Tibial artery (tissue), 4 donors: ENCODE results near the gene PIM2.
A peak's percentile ranks its signal among the peaks of the same experiment; 100 is the strongest.

Experiments used
- DNase-seq, 2 donors: peaks; one replicate each; pipeline ENCODE4 v3.0.0-alpha.2; 2019
- H3K27ac ChIP-seq, 2 donors: fragments of 200-600 bp; sonication (generic) in 1 of 2; 1 replicate in 1 of 2; 2 replicates in 1 of 2; pipeline ENCODE4 v1.5.1; 2018 to 2019; ENCODE audit warnings: mild to moderate bottlenecking in 1 of 2
- H3K27me3 ChIP-seq, 2 donors: fragments of 200-600 bp; sonication (generic) in 1 of 2; one replicate each; pipeline versions ENCODE4 v1.5.1 to v1.6.0; 2016 to 2019
- H3K36me3 ChIP-seq, 3 donors: fragments of 200-600 bp; sonication (generic) in 2 of 3; one replicate each; pipeline ENCODE4 v1.5.1; 2016 to 2019; ENCODE audit warnings: mild to moderate bottlenecking in 2 of 3
- H3K4me1 ChIP-seq, 4 donors: fragments of 200-600 bp; sonication (generic) in 2 of 4; 1 replicate in 3 of 4; 2 replicates in 1 of 4; pipeline ENCODE4 v1.5.1; 2016 to 2019
- H3K4me3 ChIP-seq, 2 donors: fragments of 200-600 bp; sonication (generic) in 1 of 2; 1 replicate in 1 of 2; 2 replicates in 1 of 2; pipeline ENCODE4 v1.5.1; 2018 to 2019; ENCODE audit warnings: mild to moderate bottlenecking in 2 of 2
- H3K9me3 ChIP-seq, 3 donors: fragments of 200-600 bp; sonication (generic) in 1 of 3; one replicate each; pipeline ENCODE4 v1.5.1; 2016 to 2019
- CTCF ChIP-seq, 2 experiments: fragments of 200-600 bp in 1 of 2; fragments of 450-650 bp in 1 of 2; IDR thresholded peaks; one replicate each; pipeline ENCODE4 v1.5.1; 2017 to 2019; ENCODE audit warnings: antibody characterized with exemption in 2 of 2, mild to moderate bottlenecking in 1 of 2, moderate library complexity in 1 of 2
- intact Hi-C: fragments of 100-400 bp; cut with DNase I; formaldehyde crosslinking; loops from one replicate; pipeline ENCODE4 v1.15.0; 2023; ENCODE audit warnings: low total_unique reads

The PIM2 gene

DNA sequence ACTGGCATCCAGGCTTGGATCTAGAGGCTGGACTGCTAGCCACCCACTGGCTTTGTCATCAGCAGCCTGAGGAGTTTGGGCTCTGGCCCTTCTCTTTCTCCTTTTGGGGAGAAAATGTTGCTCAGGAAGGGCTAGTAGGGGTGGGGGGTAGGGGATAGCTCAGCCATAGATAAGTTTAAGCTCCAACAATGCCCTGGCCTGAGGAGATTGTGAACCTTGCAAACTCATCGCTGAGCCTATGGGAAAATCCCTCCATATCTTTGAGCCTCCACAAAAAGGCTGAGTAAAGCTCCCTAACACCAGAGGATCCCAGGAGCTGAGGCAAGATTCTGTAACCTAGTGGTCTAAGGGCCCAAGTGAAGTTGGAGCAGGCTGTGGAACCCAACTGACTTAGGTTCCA, 29.8 kb upstream of the PIM2 start:
- H3K4me1 ChIP-seq, result peaks cover 0 to 23% (median 4%) of the 10 kb centered on the region in 4 donors
- no peak overlapping the region for H3K27ac ChIP-seq
- intact Hi-C loops, result no loop called here
- H3K36me3 ChIP-seq, result peaks cover 0 to 5% (median 0%) of the 10 kb centered on the region in 3 donors
- H3K4me3 ChIP-seq, result no peak overlapping the region
- DNase-seq, result no peak
- no peaks in the 10 kb centered on the region for H3K27me3 ChIP-seq
- no peak for TF ChIP-seq CTCF (IDR thresholded peaks at IDR 0.05)
- no peaks in the 10 kb centered on the region for H3K9me3 ChIP-seq

- no peak for DNase-seq
- Histone ChIP-seq H3K9me3 (no peaks in the 10 kb centered on the region), H3K4me3 (no peak overlapping the region), H3K27me3 (no peaks in the 10 kb centered on the region), H3K4me1 (peaks cover 0 to 9% (median 0%) of the 10 kb centered on the region in 4 donors), H3K27ac (no peak overlapping the region), H3K36me3 (peaks cover 0 to 24% (median 0%) of the 10 kb centered on the region in 3 donors)
- TF ChIP-seq CTCF (IDR thresholded peaks at IDR 0.05), result peak; percentile 47 to 53
- intact Hi-C loops, result no loop called here
Observed at GRCh38 chrX:48945517-48946348, 26.9 kb upstream of the PIM2 start.

- no peak for DNase-seq
- H3K27me3 ChIP-seq, result no peaks in the 10 kb centered on the region
- no peak overlapping the region for H3K27ac ChIP-seq
- intact Hi-C loops, result no loop called here
- H3K36me3 ChIP-seq, result peaks cover 0 to 31% (median 0%) of the 10 kb centered on the region in 3 donors
- no peaks in the 10 kb centered on the region for H3K9me3 ChIP-seq
- peaks cover 0 to 13% (median 5%) of the 10 kb centered on the region in 4 donors for H3K4me1 ChIP-seq
- no peak for TF ChIP-seq CTCF (IDR thresholded peaks at IDR 0.05)
- H3K4me3 ChIP-seq, result no peak overlapping the region
Observed at GRCh38 chrX:48942895-48943294, 24.1 kb upstream of the PIM2 start.

DNA sequence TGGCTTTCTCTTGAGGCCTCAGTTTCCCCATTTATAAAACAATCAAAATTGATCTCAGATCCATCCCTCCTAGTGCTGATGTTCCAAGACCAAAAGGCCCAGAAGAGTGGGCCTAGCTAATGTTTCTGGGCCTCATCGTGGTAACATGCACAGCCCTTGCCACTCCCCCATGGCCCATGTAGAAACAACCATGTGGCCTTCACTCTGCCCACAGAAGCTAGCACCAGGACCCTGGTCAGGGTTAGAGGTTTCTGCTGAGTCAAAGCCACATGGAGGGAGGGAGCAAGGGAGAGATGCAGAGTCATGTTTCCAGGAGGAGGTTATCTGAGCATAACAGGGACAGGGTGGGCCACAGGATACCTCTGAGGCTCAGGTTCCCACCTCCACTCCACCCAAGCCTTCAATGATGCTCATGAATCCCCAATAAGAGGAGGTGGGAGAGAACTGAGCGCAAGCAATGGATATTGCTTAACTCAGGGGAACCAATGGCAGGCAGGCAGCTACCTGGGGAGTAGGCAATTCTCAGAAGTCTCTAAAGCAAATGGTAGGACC, 21.7 kb upstream of the PIM2 start:
- Histone ChIP-seq H3K9me3 (no peaks in the 10 kb centered on the region), H3K4me3 (no peak overlapping the region), H3K4me1 (peaks cover 0 to 13% (median 5%) of the 10 kb centered on the region in 4 donors), H3K27ac (no peak overlapping the region), H3K27me3 (no peaks in the 10 kb centered on the region), H3K36me3 (peaks cover 0 to 31% (median 0%) of the 10 kb centered on the region in 3 donors)
- no peak for TF ChIP-seq CTCF (IDR thresholded peaks at IDR 0.05)
- intact Hi-C loops, result no loop called here
- no peak for DNase-seq

- H3K9me3 ChIP-seq, result no peaks in the 10 kb centered on the region
- H3K36me3 ChIP-seq, result peaks cover 0 to 33% (median 0%) of the 10 kb centered on the region in 3 donors
- TF ChIP-seq CTCF (IDR thresholded peaks at IDR 0.05), result no peak
- peaks cover 0 to 13% (median 5%) of the 10 kb centered on the region in 4 donors for H3K4me1 ChIP-seq
- intact Hi-C loops, result no loop called here
- H3K27ac ChIP-seq, result no peak overlapping the region
- no peak for DNase-seq
- H3K27me3 ChIP-seq, result no peaks in the 10 kb centered on the region
- no peak overlapping the region for H3K4me3 ChIP-seq
Observed at GRCh38 chrX:48939524-48940228, 20.9 kb upstream of the PIM2 start.
